GM19438 (cell line): ENCODE results near the gene GIPC2.
"Not testable (repeated sequence)": the region's sequence is repeated elsewhere in the genome, so short reads cannot be mapped to it uniquely, and the experiment has no call there.

Experiments
- ATAC-seq: cut with Tn5 transposase; IDR thresholded peaks from one replicate; pipeline ENCODE4 v1.9.1; 2021; ENCODE audit warnings: low read depth; ENCODE audit not compliant: unreplicated experiment

The GIPC2 gene, protein sequence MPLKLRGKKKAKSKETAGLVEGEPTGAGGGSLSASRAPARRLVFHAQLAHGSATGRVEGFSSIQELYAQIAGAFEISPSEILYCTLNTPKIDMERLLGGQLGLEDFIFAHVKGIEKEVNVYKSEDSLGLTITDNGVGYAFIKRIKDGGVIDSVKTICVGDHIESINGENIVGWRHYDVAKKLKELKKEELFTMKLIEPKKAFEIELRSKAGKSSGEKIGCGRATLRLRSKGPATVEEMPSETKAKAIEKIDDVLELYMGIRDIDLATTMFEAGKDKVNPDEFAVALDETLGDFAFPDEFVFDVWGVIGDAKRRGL

GRCh38 chr1:78045926-78046778, at the start of gene GIPC2:
Gene GIPC2 (plus strand): TSS chr1:78045966. CDS start chr1:78046095, 129 bp downstream.
- ATAC-seq, result peak; percentile 56

- no peak for ATAC-seq
Observed at GRCh38 chr1:77996734-77997133, 49.0 kb upstream of the GIPC2 start.

- ATAC-seq, result not testable (repeated sequence)
Observed at GRCh38 chr1:78000536-78000935, 45.2 kb upstream of the GIPC2 start.

- ATAC-seq, result no peak
Observed at GRCh38 chr1:78003070-78003746, 42.6 kb upstream of the GIPC2 start.

- peak; percentile 44 for ATAC-seq
Observed at GRCh38 chr1:78003882-78004718, 41.7 kb upstream of the GIPC2 start.

GRCh38 chr1:78004719-78005447, 40.9 kb upstream of the GIPC2 start, which contains the start of gene DNAJB4:
Gene DNAJB4 (plus strand): TSS chr1:78004939. CDS start chr1:78005111, 172 bp downstream.
- ATAC-seq, result peak; percentile 98

- no peak for ATAC-seq
Observed at GRCh38 chr1:78005448-78005722, 40.4 kb upstream of the GIPC2 start.

GRCh38 chr1:78005755-78006154, 40.0 kb upstream of the GIPC2 start:
- no peak for ATAC-seq

DNA sequence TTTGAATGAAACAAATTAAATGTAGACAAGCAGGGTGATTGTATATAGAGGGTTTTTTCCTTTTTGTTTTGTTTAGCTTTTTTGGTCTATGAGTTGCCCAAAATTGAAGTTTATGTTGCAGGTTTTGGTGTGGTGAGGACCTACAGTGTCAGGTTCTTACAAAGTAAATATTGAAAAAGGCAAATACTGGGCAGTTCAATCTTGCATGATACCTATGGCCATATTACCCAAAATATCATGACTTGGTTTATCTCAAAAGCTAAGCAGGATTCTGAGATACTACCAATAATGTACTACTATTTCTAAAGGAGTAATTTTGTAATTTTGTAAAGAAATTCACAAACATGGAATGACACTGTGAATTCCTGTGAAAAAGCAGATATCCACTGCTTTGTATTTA, 39.2 kb upstream of the GIPC2 start:
- ATAC-seq, result no peak

DNA sequence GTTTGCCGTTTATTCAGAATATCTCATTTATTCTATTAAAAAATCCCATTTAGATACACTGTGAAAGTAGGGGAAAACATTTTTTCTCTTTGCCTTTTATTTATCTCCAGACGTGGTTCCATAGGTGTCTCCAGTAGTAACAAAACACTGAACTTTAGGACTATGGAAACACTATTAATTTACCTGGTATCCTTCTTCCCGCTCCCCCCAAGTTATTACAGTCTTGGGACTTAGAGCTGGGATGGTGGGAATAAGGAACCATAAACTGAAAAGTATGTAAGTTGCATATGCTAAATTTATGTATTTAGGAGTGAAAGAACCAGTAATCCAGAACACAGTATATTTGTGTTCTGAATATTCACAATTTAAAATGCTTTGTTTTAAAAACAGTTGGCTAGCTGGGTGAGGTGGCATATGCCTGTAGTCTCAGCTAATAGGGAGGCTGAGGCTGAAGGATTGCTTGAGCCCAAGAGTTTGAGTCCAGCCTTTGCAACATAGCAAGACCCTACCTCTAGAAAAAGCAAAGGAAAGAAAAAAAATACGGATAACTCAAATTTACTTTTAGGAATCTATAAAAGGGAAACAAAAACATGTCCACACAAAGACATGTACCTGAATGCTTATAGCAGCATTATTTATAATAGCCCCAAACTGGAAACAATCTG, 38.0 kb upstream of the GIPC2 start:
- no peak for ATAC-seq

- no peak for ATAC-seq
Observed at GRCh38 chr1:78009276-78009675, 36.5 kb upstream of the GIPC2 start.

GRCh38 chr1:78009836-78010235, 35.9 kb upstream of the GIPC2 start:
- ATAC-seq, result no peak

GRCh38 chr1:78011050-78011449, 34.7 kb upstream of the GIPC2 start:
- ATAC-seq, result no peak

- no peak for ATAC-seq
Observed at GRCh38 chr1:78015148-78015547, 30.6 kb upstream of the GIPC2 start.

DNA sequence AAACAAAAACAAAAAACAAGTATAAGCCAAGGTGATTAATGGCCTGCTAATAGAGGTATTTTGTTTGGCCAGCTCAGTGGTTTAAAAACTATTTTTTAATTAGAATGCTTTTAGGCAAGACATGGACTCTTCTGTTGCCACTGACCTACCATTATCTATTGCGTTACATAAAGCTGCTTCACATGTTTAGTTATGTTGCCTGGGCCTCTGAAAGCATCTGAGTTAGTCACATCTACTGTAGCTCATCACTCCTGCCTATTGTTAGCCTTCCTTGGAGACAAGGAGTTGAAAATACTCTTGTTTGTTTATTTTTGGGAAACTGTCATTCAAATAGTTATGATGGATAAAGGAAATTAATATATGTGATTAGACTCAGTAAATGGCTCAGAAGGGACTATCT, 26.7 kb upstream of the GIPC2 start:
- ATAC-seq, result no peak

DNA sequence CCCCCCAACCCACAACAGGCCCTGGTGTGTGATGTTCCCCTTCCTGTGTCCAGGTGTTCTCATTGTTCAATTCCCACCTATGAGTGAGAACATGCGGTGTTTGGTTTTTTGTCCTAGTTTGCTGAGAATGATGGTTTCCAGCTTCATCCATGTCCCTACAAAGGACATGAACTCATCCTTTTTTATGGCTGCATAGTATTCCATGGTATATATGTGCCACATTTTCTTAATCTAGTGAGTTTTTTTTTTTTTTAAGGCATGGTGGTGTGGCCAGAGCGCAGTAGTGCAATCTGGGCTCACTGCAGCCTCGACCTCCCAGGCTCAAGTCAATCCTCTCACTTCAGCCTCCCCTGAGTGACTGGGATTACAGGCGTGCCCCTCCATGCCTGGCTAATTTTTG, 24.6 kb upstream of the GIPC2 start:
- ATAC-seq, result not testable (repeated sequence)

GRCh38 chr1:78029793-78030192, 16.0 kb upstream of the GIPC2 start:
- ATAC-seq, result no peak

- ATAC-seq, result no peak
Observed at GRCh38 chr1:78032996-78033796, 12.6 kb upstream of the GIPC2 start.

DNA sequence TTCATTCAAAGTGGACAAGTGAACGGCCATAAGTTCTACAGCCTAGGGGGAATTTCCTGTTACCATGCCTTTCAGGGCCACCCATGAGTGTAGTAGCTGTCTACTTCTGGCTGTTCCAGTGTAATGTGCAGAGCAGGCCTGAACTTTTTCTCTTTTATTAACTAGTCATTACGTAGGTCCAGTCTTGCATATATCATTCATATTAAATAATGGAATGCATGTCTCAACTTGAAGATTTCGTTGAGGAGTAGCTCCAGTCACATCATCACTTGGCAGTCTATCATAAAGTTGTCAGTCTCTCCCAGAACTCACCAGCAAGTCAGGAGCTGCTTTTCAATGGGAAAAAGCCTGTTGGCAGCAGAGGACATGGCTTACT, 12.0 kb upstream of the GIPC2 start:
- ATAC-seq, result no peak
